RWPE2 (cell line): ENCODE results near the gene NOTUM.

Experiments
- ATAC-seq: fragments of 200-7000 bp; cut with Tn5 transposase; 3 replicates; pipeline ENCODE4 v1.9.1; 2021; ENCODE audit warnings: low read depth
- DNase-seq: peaks from one replicate; pipeline ENCODE4 v3.0.0-alpha.2; 2020; ENCODE audit warnings: low spot score
- H3K27ac ChIP-seq: fragments of 450-650 bp; 2 replicates; pipeline ENCODE4 v1.5.1; 2017; ENCODE audit warnings: mild to moderate bottlenecking; ENCODE audit not compliant: poor library complexity, severe bottlenecking
- H3K27me3 ChIP-seq: fragments of 250-450 bp; sonication (Bioruptor Pico); 2 replicates; pipeline ENCODE4 v1.5.1; 2021; ENCODE audit warnings: mild to moderate bottlenecking, moderate library complexity; ENCODE audit not compliant: insufficient read depth, poor library complexity, severe bottlenecking
- H3K36me3 ChIP-seq: fragments of 250-450 bp; sonication (Bioruptor Pico); 2 replicates; pipeline ENCODE4 v1.5.1; 2020; ENCODE audit warnings: low read depth, mild to moderate bottlenecking, moderate library complexity
- H3K4me1 ChIP-seq: fragments of 250-450 bp; sonication (Bioruptor Pico); 2 replicates; pipeline ENCODE4 v1.5.1; 2021; ENCODE audit warnings: mild to moderate bottlenecking, moderate library complexity; ENCODE audit not compliant: insufficient read depth, poor library complexity, severe bottlenecking
- H3K4me3 ChIP-seq: fragments of 250-450 bp; sonication (Bioruptor Pico); 2 replicates; pipeline ENCODE4 v1.5.1; 2021; ENCODE audit warnings: mild to moderate bottlenecking, moderate library complexity; ENCODE audit not compliant: severe bottlenecking
- H3K9me3 ChIP-seq: fragments of 250-450 bp; sonication (Bioruptor Pico); 2 replicates; pipeline ENCODE4 v1.5.1; 2021; ENCODE audit warnings: mild to moderate bottlenecking, moderate library complexity; ENCODE audit not compliant: severe bottlenecking
- TF ChIP-seq, protein P1 (sequence below): fragments of 450-650 bp; IDR thresholded peaks from one replicate; pipeline ENCODE4 v1.5.1; 2017; ENCODE audit warnings: mild to moderate bottlenecking, moderate library complexity; ENCODE audit not compliant: poor library complexity, severe bottlenecking

The NOTUM gene

GRCh38 chr17:81999976-82000802 lies 39.2 kb upstream of the NOTUM start:
- DNase-seq (no peak), ATAC-seq (no peak)
- TF ChIP-seq, protein P1, sequence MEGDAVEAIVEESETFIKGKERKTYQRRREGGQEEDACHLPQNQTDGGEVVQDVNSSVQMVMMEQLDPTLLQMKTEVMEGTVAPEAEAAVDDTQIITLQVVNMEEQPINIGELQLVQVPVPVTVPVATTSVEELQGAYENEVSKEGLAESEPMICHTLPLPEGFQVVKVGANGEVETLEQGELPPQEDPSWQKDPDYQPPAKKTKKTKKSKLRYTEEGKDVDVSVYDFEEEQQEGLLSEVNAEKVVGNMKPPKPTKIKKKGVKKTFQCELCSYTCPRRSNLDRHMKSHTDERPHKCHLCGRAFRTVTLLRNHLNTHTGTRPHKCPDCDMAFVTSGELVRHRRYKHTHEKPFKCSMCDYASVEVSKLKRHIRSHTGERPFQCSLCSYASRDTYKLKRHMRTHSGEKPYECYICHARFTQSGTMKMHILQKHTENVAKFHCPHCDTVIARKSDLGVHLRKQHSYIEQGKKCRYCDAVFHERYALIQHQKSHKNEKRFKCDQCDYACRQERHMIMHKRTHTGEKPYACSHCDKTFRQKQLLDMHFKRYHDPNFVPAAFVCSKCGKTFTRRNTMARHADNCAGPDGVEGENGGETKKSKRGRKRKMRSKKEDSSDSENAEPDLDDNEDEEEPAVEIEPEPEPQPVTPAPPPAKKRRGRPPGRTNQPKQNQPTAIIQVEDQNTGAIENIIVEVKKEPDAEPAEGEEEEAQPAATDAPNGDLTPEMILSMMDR, result no peak
- Histone ChIP-seq H3K4me1 (peaks cover 13% of the 10 kb centered on the region), H3K27me3 (no peaks in the 10 kb centered on the region), H3K36me3 (peaks cover 7% of the 10 kb centered on the region; the same call in 1 of the 2 replicates), H3K9me3 (no peaks in the 10 kb centered on the region), H3K4me3 (no peak overlapping the region), H3K27ac (no peak overlapping the region)

GRCh38 chr17:81999587-81999975 lies 38.6 kb upstream of the NOTUM start:
- Histone ChIP-seq H3K9me3 (no peaks in the 10 kb centered on the region), H3K27ac (no peak overlapping the region), H3K36me3 (peaks cover 7% of the 10 kb centered on the region; the same call in 1 of the 2 replicates), H3K4me1 (peaks cover 13% of the 10 kb centered on the region), H3K4me3 (no peak overlapping the region), H3K27me3 (no peaks in the 10 kb centered on the region)
- DNase-seq (no peak), ATAC-seq (no peak)
- TF ChIP-seq, protein P1, result no peak

DNA sequence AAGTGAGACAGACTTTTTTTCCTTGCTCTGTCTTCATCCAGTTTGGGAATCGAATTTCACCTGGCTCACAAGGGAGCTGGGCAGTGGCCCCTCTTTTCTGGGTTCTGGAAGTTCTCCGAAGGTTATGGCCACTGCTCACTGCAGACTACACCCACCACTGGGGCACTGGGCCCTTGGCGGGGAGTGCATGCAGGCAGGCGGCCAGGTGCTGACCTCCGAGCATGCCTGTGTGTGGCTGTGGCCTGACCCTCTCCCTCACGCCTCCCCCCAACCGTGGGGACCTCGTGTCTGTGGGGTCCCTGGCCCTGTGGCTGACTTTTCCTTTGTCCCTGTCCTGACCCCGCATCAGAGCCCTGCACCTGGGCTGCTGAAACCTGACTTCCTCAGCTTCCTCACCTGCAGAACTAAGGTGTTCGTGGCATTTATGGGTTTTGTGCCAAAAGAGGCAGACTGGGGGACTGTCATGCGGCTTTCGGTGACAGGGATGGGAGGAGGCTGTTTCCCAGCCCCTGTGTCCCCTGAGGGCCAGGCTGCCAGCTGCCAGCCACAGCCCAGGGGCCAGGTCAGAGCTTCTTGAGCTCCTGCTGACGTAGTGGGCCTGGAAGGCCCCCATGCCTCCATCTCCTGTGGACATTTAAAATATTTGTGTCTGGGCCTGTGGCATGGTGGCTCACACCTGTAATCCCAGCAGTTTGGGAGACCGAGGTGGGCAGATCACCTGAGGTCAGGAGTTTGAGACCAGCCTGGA lies 37.9 kb upstream of the NOTUM start:
- H3K27me3 ChIP-seq, result no peaks in the 10 kb centered on the region
- no peak overlapping the region for H3K27ac ChIP-seq
- peaks cover 9% of the 10 kb centered on the region for H3K4me1 ChIP-seq
- no peaks in the 10 kb centered on the region for H3K9me3 ChIP-seq
- H3K4me3 ChIP-seq, result no peak overlapping the region
- ATAC-seq (no peak), DNase-seq (no peak)
- H3K36me3 ChIP-seq, result peaks cover 7% of the 10 kb centered on the region; the same call in 1 of the 2 replicates
- TF ChIP-seq, protein P1, result no peak

DNA sequence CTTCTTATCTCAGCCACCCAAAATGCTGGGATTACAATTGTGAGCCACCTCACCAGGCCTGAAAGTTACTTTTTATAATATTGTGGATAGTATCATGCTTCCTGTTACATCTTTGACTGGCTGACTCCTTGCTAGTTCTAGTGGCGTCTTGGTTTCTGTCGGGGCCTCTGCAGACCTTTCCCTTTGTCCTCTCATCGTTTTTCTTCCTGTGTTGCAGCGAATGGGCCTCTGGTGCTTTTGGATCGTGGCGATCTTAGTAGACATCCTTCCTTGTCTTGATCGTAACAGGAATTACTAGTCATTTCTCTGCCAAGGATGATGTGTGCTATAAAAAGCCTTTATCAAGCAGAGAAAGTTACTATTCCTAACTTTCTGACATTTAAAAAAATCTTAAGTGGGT lies 37.2 kb upstream of the NOTUM start:
- TF ChIP-seq, protein P1, result no peak
- Histone ChIP-seq H3K27ac (no peak overlapping the region), H3K9me3 (no peaks in the 10 kb centered on the region), H3K4me1 (peaks cover 4% of the 10 kb centered on the region), H3K36me3 (peaks cover 7% of the 10 kb centered on the region; the same call in 1 of the 2 replicates), H3K4me3 (no peak overlapping the region), H3K27me3 (no peaks in the 10 kb centered on the region)
- DNase-seq, result no peak
- no peak for ATAC-seq
